ENCODE measurements around the gene VPS37D.

GRCh38 chr7:73679709-73680108 lies 12.1 kb downstream of the VPS37D start:
- TF ChIP-seq TAF1 (IDR thresholded peaks at IDR 0.05; ENCODE audit: low read depth) (no peak), TEAD4 (IDR thresholded peaks at IDR 0.05) (no peak), EGR1 (IDR thresholded peaks at IDR 0.05) (no peak), CEBPB (IDR thresholded peaks at IDR 0.05) (no peak)

Measured in Ishikawa (cell line).